GM18505 (cell line): ENCODE results near the gene SMIM31.

Experiments
- ATAC-seq: cut with Tn5 transposase; IDR thresholded peaks from one replicate; pipeline ENCODE4 v1.9.1; 2021; ENCODE audit not compliant: unreplicated experiment
- POLR2A ChIP-seq: IDR thresholded peaks from 4 replicates; pipeline ENCODE4 v1.6.1; 2011; ENCODE audit warnings: borderline replicate concordance; ENCODE audit not compliant: insufficient read depth, insufficient read length; ENCODE audit errors: extremely low read depth

The SMIM31 gene

GRCh38 chr4:164753873-164754488 lies at the start of gene SMIM31:
SMIM31 (plus strand) TSS chr4:164754131; CDS start chr4:164770444, 16,313 bp downstream.
- ATAC-seq: no peak

GRCh38 chr4:164706675-164707074 lies 47.3 kb upstream of the SMIM31 start:
- no peak for ATAC-seq
- TF ChIP-seq POLR2A: no peak

More at GRCh38 chr4:164753873-164754488, at the start of gene SMIM31:
- TF ChIP-seq POLR2A: no peak

GRCh38 chr4:164716901-164717300 lies 37.0 kb upstream of the SMIM31 start:
- no peak for ATAC-seq
- TF ChIP-seq POLR2A: no peak

GRCh38 chr4:164718827-164719226 lies 35.1 kb upstream of the SMIM31 start:
- TF ChIP-seq POLR2A: no peak
- ATAC-seq: no peak

GRCh38 chr4:164725066-164725465 lies 28.9 kb upstream of the SMIM31 start:
- no peak for ATAC-seq

GRCh38 chr4:164730705-164731393 lies 23.1 kb upstream of the SMIM31 start:
- no peak for TF ChIP-seq POLR2A

More at GRCh38 chr4:164725066-164725465, 28.9 kb upstream of the SMIM31 start:
- TF ChIP-seq POLR2A: no peak

GRCh38 chr4:164731827-164732474 lies 22.0 kb upstream of the SMIM31 start:
- no peak for TF ChIP-seq POLR2A
- ATAC-seq: peak; percentile 65

More at GRCh38 chr4:164730705-164731393, 23.1 kb upstream of the SMIM31 start:
- ATAC-seq: no peak

GRCh38 chr4:164734484-164734883 lies 19.4 kb upstream of the SMIM31 start:
- TF ChIP-seq POLR2A: no peak
- no peak for ATAC-seq

- no peak for ATAC-seq
- TF ChIP-seq POLR2A: no peak
Observed at GRCh38 chr4:164748375-164748774, 5.6 kb upstream of the SMIM31 start.

GRCh38 chr4:164755432-164755831 lies 1.5 kb downstream of the SMIM31 start:
- ATAC-seq: no peak
- no peak for TF ChIP-seq POLR2A

GRCh38 chr4:164756686-164757085 lies 2.8 kb downstream of the SMIM31 start:
- ATAC-seq: no peak
- no peak for TF ChIP-seq POLR2A

- TF ChIP-seq POLR2A: no peak
- no peak for ATAC-seq
Observed at GRCh38 chr4:164761241-164761640, 7.3 kb downstream of the SMIM31 start.

GRCh38 chr4:164761746-164762275 lies 7.9 kb downstream of the SMIM31 start:
- ATAC-seq: no peak
- no peak for TF ChIP-seq POLR2A
